GM12892 (cell line): Measurements from ENCODE around the gene EMILIN3.

ENCODE experiments used
- DNase-seq: peaks from one replicate; pipeline ENCODE4 v3.0.0; 2011; ENCODE audit not compliant: insufficient read length
- FAIRE-seq: peaks from 2 replicates; lab custom pipeline; 2011; peaks lifted over from hg19 to GRCh38; lab: Jason Lieb, UNC
- POLR2A ChIP-seq: IDR thresholded peaks from 2 replicates; pipeline ENCODE4 v1.6.1; 2011; ENCODE audit warnings: low read depth, low read length, control low read depth
- POLR2AphosphoS5 ChIP-seq: IDR thresholded peaks from 2 replicates; pipeline ENCODE4 v1.6.1; 2011; ENCODE audit warnings: low read depth, low read length, control low read depth
- TAF1 ChIP-seq: IDR thresholded peaks from 2 replicates; pipeline ENCODE4 v1.6.1; 2011; ENCODE audit warnings: low read depth, mild to moderate bottlenecking, control low read depth, low read length, borderline replicate concordance

EMILIN3 gene

GRCh38 chr20:41349266-41349665, 17.4 kb downstream of the EMILIN3 start:
- TF ChIP-seq POLR2AphosphoS5 (no peak), TAF1 (no peak), POLR2A (no peak)
- DNase-seq (no peak), FAIRE-seq (no peak)

DNA sequence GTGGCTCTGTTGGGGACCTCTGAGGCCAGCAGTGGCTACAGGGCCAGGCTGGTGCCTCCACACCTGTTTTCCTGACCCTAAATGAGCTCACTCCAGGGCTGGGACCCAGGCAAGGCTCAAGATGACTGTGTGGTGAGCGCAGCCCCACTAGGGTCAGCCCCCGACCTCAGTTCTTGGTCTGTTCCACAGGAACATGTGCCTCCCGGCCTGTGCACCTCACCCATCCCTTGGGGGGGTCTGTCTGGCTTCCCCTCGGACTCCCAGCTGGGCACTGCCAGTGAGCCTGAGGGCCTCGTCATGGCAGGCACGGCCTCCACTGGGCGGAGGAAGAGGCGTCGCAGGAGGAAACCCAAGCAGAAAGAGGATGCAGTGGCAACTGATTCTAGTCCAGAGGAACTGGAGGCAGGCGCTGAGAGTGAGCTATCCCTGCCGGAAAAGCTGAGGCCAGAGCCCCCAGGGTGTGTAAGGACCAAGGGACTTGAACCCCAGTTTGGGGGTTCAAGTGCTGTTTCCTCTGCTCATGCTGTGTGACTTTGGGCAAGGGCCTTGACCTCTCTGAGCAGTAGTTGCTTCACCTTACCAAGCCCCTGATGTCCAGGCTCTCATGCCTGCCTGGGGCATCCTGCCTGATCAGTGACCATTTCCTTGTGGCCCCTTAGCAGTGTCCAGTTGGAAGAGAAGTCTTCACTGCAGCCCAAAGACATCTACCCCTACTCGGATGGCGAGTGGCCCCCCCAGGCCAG, 18.0 kb downstream of the EMILIN3 start:
- no peak for DNase-seq
- TF ChIP-seq POLR2A: no peak
- no peak for TF ChIP-seq POLR2AphosphoS5
- no peak for TF ChIP-seq TAF1
- no peak for FAIRE-seq

- TF ChIP-seq POLR2A: no peak
- no peak for TF ChIP-seq TAF1
- no peak for TF ChIP-seq POLR2AphosphoS5
- FAIRE-seq: no peak
- peak; percentile 16 for DNase-seq
These were observed 18.8 kb downstream of the EMILIN3 start for GRCh38 chr20:41347523-41348429.

DNA sequence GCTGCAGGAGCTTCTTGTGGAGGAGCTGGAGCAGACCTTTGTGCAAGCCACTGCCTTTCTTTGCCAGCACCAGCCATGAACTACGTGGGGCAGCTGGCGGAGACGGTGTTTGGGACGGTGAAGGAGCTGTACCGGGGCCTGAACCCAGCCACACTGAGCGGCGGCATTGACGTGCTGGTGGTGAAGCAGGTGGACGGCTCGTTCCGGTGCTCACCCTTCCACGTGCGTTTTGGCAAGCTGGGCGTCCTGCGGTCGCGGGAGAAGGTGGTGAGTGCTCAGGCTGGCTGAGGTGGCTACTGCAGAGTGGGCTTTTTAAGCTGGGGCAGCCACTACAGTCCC, 20.9 kb downstream of the EMILIN3 start:
- DNase-seq (peak; percentile 10), FAIRE-seq (no peak)
- TF ChIP-seq POLR2AphosphoS5 (no peak), POLR2A (no peak)

DNA sequence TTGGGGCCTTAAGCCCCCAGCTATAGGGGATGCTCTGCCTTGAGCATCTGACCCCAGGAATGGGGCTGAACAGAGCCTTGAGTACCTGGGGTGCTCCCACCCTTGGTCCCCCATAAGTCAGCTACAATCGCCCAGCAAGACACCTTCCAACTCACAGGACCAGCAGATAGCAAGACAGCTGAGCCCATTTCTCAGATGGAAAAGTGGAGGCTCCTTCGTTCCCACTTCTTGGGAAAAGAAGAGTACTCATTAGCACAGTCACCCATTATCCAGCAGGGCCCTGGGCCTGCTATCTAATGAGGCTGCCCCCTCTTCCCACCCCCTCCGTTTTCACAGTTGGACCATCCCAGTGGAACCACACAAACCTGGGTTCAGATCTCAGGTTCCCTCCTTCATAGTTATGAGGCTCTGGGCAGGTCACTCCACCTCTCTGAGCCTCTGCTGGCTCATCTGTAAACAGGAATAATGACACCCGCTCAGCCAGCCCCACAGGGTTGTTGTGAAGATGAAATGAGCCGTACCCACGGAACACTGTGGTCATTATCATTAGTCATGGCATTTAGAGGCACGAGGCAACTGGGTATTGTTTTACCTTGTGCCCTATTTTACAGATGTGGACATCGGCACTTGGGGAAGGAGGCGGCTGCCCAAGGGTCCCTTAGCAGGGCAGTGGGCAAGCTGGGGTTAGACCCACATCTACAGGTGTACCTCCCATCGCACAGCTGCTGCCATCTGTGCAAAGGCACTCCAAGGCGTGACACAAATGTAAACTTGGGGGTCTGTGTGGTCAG, 21.5 kb downstream of the EMILIN3 start:
- TF ChIP-seq POLR2AphosphoS5 (no peak), TAF1 (no peak), POLR2A (no peak)
- DNase-seq: peak; percentile 11
- no peak for FAIRE-seq

DNA sequence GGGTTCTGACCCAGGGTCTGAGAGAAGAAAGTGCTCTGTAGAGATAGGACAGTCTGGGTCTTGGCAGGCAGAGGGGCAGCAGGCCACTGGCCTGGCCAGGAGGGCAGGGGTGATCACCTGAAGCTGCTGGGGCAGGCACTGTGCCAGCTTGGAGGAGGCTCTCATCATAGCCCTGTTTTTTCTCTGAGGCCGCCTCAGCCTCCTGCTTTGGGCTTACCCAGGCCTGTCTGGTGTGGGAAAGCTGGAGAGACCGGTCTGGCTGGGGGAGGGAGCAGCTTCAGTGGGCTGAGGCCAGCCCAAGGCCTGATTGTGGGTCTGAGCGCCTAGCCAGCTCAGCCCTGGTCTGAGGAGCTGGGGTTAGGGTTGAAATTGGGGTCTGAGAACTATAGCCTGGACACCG, 22.1 kb downstream of the EMILIN3 start:
- DNase-seq (no peak), FAIRE-seq (no peak)
- TF ChIP-seq POLR2A (no peak), POLR2AphosphoS5 (no peak), TAF1 (no peak)

GRCh38 chr20:41342474-41343464, 23.8 kb downstream of the EMILIN3 start:
- FAIRE-seq (no peak), DNase-seq (no peak)
- TF ChIP-seq POLR2AphosphoS5 (no peak), POLR2A (no peak), TAF1 (no peak)

GRCh38 chr20:41340327-41341055, 26.1 kb downstream of the EMILIN3 start, which contains the start of gene LPIN3:
Gene LPIN3 (plus strand): TSS chr20:41340821. CDS start chr20:41345804, 4,983 bp downstream.
- peak; percentile 62 for FAIRE-seq
- TF ChIP-seq POLR2A (no peak), POLR2AphosphoS5 (no peak), TAF1 (no peak)

DNA sequence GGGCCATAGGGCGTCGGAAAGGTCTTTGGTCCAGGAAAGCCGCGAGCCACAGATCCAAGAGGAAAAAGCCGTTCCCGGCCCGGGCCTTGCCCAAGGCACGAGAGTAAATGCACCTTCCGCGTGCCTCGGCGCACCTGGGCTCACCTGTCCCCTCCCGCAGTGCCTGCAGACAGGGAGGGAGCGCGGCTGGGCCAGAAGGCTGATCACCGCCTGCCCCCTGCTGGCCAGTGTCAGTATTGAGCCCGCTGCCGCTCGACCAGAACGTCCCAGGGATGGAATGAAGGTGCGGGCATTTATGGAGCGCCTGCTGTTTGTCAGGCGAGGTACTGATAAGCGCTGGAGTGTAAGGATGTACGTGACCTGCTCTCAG, 26.7 kb downstream of the EMILIN3 start:
- DNase-seq: peak; percentile 82
- TF ChIP-seq POLR2AphosphoS5 (no peak), TAF1 (no peak), POLR2A (no peak)
- FAIRE-seq: peak; percentile 97

More at GRCh38 chr20:41340327-41341055, 26.1 kb downstream of the EMILIN3 start, which contains the start of gene LPIN3:
- DNase-seq: no peak
